ENCODE data around the gene CXCL1. TPM values are rescaled to one million over a fixed set of nuclear protein-coding genes. Genes with fewer than 3 reads are reported as not detected.

Gene CXCL1
- total and polyA plus RNA-seq, 2 donors (not counting 3 experiments of a cell fraction or from before 2014, with no cell fraction given) = 20.0 to 26.7 TPM

DNA sequence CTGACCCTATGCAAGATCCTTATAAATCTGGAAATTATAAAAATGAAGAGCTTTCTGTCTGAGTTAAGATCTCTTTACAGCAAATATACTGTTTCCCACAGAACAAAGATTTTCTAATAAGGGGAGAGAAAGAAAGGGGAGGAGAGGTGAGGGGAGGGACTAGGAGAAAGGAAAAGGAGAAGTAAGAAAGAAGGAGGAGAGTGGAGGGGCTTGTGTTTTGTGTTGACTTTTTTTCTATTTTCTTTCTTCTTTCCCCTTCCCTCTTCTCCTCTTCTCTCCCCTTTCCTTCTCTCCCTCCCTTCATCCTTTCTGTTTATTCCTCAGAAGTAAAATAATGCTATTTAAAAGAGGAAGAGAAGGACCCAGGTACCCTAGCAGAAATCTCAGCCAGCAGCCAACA lies 26.5 kb upstream of the CXCL1 start:
- Histone ChIP-seq H3K9ac (replicated peaks; ENCODE audit: extremely low read depth, insufficient read depth, low read length) (no peak overlapping the region), H3K27ac (ENCODE audit: insufficient read depth, low read depth, low read length) (no peak overlapping the region), H3K4me1 (ENCODE audit: control insufficient read depth, extremely low read depth, insufficient read depth, low read length) (peaks cover 30% of the 10 kb centered on the region), H3K27me3 (ENCODE audit: control insufficient read depth in 2 of 2, insufficient read depth in 2 of 2, low read length in 2 of 2) (no peaks in the 10 kb centered on the region), H3K36me3 (ENCODE audit: control insufficient read depth in 2 of 2, extremely low read depth in 1 of 2, insufficient read depth in 2 of 2, low read length in 2 of 2) (no peaks in the 10 kb centered on the region), H2AFZ (ENCODE audit: low read depth, low read length) (no peak overlapping the region), H3K4me2 (ENCODE audit: insufficient read depth, low read length) (no peak overlapping the region), H3K79me2 (ENCODE audit: control insufficient read depth, insufficient read depth, low read length) (no peaks in the 10 kb centered on the region), H4K20me1 (replicated peaks; ENCODE audit: control insufficient read depth, extremely low read depth, insufficient read depth, low read length) (no peaks in the 10 kb centered on the region), H3K9me3 (replicated peaks; ENCODE audit: control insufficient read depth, insufficient read depth, low read length) (no peaks in the 10 kb centered on the region), H3K4me3 (replicated peaks in 1 of 3; ENCODE audit: insufficient read depth in 1 of 3, low read depth in 1 of 3, low read length in 3 of 3) (no peak overlapping the region), H3K9me1 (replicated peaks; ENCODE audit: control insufficient read depth, extremely low read depth, insufficient read depth, low read length) (no peaks in the 10 kb centered on the region)
- ChIA-PET POLR2A (no interaction called here), CTCF (interaction anchor here (1.4 to 2.8 kb wide), 3 partner anchors 22 to 180 kb away, joined by 3 to 7 read pairs (median 5); no protein-coding TSS in a partner anchor)
- FAIRE-seq (no peak), DNase-seq (ENCODE audit: low read depth, low spot score) (no peak)
- TF ChIP-seq MYC (IDR thresholded peaks at IDR 0.05; ENCODE audit: low read depth, low read length) = no peak
- TF ChIP-seq, protein P1, sequence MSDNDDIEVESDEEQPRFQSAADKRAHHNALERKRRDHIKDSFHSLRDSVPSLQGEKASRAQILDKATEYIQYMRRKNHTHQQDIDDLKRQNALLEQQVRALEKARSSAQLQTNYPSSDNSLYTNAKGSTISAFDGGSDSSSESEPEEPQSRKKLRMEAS (IDR thresholded peaks at IDR 0.05; ENCODE audit: insufficient read depth, insufficient read length) = no peak
- BruUV-seq (replicated peaks) = no TSS peak
- dilution Hi-C loops (cut with MboI; ENCODE audit: extremely low pct_ligation_motif_present, low sequenced_read_pairs) = no loop called here
- intact Hi-C loops (cut with micrococcal nuclease) = loop anchor here (5.0 kb wide), 1 partner anchor 180 kb away; no protein-coding TSS in a partner anchor

DNA sequence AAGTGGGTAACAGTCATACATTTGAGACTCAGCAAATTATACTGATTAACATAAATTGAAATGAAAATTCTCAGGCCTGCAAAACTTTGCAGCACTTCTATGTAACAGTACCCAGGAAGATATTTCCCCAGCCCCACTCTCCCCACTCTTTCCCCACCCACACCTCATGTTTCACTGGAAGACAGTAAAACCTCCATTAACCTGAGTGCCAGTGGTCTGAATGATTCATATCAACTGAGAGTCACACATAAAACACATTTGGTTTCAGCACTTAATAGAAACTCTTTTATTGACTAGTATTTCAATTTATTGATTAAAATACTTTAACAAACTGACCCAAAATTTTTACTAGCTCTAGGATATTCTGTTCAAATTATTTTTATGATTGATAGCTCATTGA lies 25.8 kb upstream of the CXCL1 start:
- TF ChIP-seq, protein P1 (IDR thresholded peaks at IDR 0.05; ENCODE audit: insufficient read depth, insufficient read length) = no peak
- TF ChIP-seq MYC (IDR thresholded peaks at IDR 0.05; ENCODE audit: low read depth, low read length) (no peak), JUN (IDR thresholded peaks at IDR 0.05; ENCODE audit: borderline replicate concordance, insufficient read depth, insufficient read length, low read depth) (no peak), POLR2AphosphoS5 (IDR thresholded peaks at IDR 0.05; ENCODE audit: insufficient read depth, low read depth, low read length) (no peak), EZH2 (IDR thresholded peaks at IDR 0.05; ENCODE audit: borderline replicate concordance, low read depth, low read length, severe bottlenecking) (no peak), GATA2 (IDR thresholded peaks at IDR 0.05; ENCODE audit: insufficient read depth, insufficient read length, low read depth, low read length) (no peak), FOS (IDR thresholded peaks at IDR 0.05; ENCODE audit: borderline replicate concordance, insufficient read depth, low read length) (no peak), POLR2A (IDR thresholded peaks at IDR 0.05; ENCODE audit: low read depth, low read length) (no peak)
- TF ChIP-seq, protein P2, sequence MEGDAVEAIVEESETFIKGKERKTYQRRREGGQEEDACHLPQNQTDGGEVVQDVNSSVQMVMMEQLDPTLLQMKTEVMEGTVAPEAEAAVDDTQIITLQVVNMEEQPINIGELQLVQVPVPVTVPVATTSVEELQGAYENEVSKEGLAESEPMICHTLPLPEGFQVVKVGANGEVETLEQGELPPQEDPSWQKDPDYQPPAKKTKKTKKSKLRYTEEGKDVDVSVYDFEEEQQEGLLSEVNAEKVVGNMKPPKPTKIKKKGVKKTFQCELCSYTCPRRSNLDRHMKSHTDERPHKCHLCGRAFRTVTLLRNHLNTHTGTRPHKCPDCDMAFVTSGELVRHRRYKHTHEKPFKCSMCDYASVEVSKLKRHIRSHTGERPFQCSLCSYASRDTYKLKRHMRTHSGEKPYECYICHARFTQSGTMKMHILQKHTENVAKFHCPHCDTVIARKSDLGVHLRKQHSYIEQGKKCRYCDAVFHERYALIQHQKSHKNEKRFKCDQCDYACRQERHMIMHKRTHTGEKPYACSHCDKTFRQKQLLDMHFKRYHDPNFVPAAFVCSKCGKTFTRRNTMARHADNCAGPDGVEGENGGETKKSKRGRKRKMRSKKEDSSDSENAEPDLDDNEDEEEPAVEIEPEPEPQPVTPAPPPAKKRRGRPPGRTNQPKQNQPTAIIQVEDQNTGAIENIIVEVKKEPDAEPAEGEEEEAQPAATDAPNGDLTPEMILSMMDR (IDR thresholded peaks at IDR 0.05; ENCODE audit: extremely low read depth in 1 of 2, insufficient read depth in 1 of 2, low read depth in 1 of 2, low read length in 2 of 2) = no peak
- ChIA-PET CTCF (interaction anchor here (0.7 to 2.8 kb wide), 9 partner anchors 8 to 181 kb away, joined by 3 to 11 read pairs (median 4); partner anchors contain the start of gene PF4V1), POLR2A (no interaction called here)

More for the DNA sequence above, 25.8 kb upstream of the CXCL1 start:
- Histone ChIP-seq H3K9me3 (replicated peaks; ENCODE audit: control insufficient read depth, insufficient read depth, low read length) (no peaks in the 10 kb centered on the region), H3K79me2 (ENCODE audit: control insufficient read depth, insufficient read depth, low read length) (no peaks in the 10 kb centered on the region), H3K4me2 (ENCODE audit: insufficient read depth, low read length) (no peak overlapping the region), H4K20me1 (replicated peaks; ENCODE audit: control insufficient read depth, extremely low read depth, insufficient read depth, low read length) (no peaks in the 10 kb centered on the region), H3K4me3 (replicated peaks in 1 of 3; ENCODE audit: insufficient read depth in 1 of 3, low read depth in 1 of 3, low read length in 3 of 3) (no peak overlapping the region), H3K9me1 (replicated peaks; ENCODE audit: control insufficient read depth, extremely low read depth, insufficient read depth, low read length) (no peaks in the 10 kb centered on the region), H3K9ac (replicated peaks; ENCODE audit: extremely low read depth, insufficient read depth, low read length) (no peak overlapping the region), H3K27me3 (ENCODE audit: control insufficient read depth in 2 of 2, insufficient read depth in 2 of 2, low read length in 2 of 2) (no peaks in the 10 kb centered on the region), H3K27ac (ENCODE audit: insufficient read depth, low read depth, low read length) (no peak overlapping the region), H2AFZ (ENCODE audit: low read depth, low read length) (no peak overlapping the region), H3K36me3 (ENCODE audit: control insufficient read depth in 2 of 2, extremely low read depth in 1 of 2, insufficient read depth in 2 of 2, low read length in 2 of 2) (no peaks in the 10 kb centered on the region), H3K4me1 (ENCODE audit: control insufficient read depth, extremely low read depth, insufficient read depth, low read length) (peaks cover 30% of the 10 kb centered on the region)
- FAIRE-seq (no peak), DNase-seq (ENCODE audit: low read depth, low spot score) (no peak)
- intact Hi-C loops (cut with micrococcal nuclease) (loop anchor here (5.0 kb wide), 1 partner anchor 181 kb away; no protein-coding TSS in a partner anchor), dilution Hi-C loops (cut with MboI; ENCODE audit: extremely low pct_ligation_motif_present, low sequenced_read_pairs) (no loop called here)
- no TSS peak for BruUV-seq (replicated peaks)
